Gastroesophageal sphincter (tissue), 2 donors: Measurements from ENCODE around the gene GFI1.

ENCODE experiments used
- EP300 ChIP-seq: sonication (generic); formaldehyde crosslinking; IDR thresholded peaks from one replicate; pipeline ENCODE4 v1.6.1; 2017; ENCODE audit warnings: antibody characterized with exemption, mild to moderate bottlenecking
- POLR2A ChIP-seq, 2 donors: fragments of 450-650 bp; IDR thresholded peaks; one replicate each; pipeline ENCODE4 v1.6.1; 2017; ENCODE audit warnings: antibody characterized with exemption in 2 of 2, mild to moderate bottlenecking in 2 of 2, moderate library complexity in 1 of 2
- POLR2AphosphoS5 ChIP-seq: sonication (generic); formaldehyde crosslinking; IDR thresholded peaks from one replicate; pipeline ENCODE4 v1.6.1; 2017; ENCODE audit warnings: antibody characterized with exemption

GRCh38 chr1:92476071-92476631 is 10.6 kb downstream of the GFI1 start:
- TF ChIP-seq POLR2AphosphoS5 (no peak), EP300 (no peak), POLR2A (IDR thresholded peaks at IDR 0.05) (no peak)
